Endothelial cell of umbilical vein (primary cell): ENCODE results near the gene WASF2.

Source experiments
- CTCF ChIP-seq, 2 donors: IDR thresholded peaks; 1 replicate in 1 of 2; 2 replicates in 1 of 2; pipeline ENCODE4 v1.5.1; 2011; ENCODE audit warnings: low read length in 2 of 2, mild to moderate bottlenecking in 2 of 2, moderate library complexity in 2 of 2, control low read depth in 1 of 2, inconsistent platforms in 1 of 2, low read depth in 1 of 2; ENCODE audit not compliant: insufficient read depth in 1 of 2; ENCODE audit errors: extremely low read depth in 1 of 2
- MAX ChIP-seq: IDR thresholded peaks from 2 replicates; pipeline ENCODE4 v1.6.1; 2011; ENCODE audit not compliant: insufficient read depth, insufficient read length
- MYC ChIP-seq: IDR thresholded peaks from one replicate; pipeline ENCODE4 v1.6.1; 2011; ENCODE audit warnings: mild to moderate bottlenecking, low read depth, low read length
- POLR2A ChIP-seq: IDR thresholded peaks from 2 replicates; pipeline ENCODE4 v1.6.1; 2012; ENCODE audit warnings: low read depth, mild to moderate bottlenecking, control low read depth, low read length
- POLR2AphosphoS5 ChIP-seq: IDR thresholded peaks from 2 replicates; pipeline ENCODE4 v1.6.1; 2012; ENCODE audit warnings: low read depth, mild to moderate bottlenecking, control low read depth, low read length, moderate library complexity; ENCODE audit not compliant: insufficient read depth

GRCh38 chr1:27383039-27383605 is 106.8 kb downstream of the WASF2 start, which contains the start of gene CD164L2:
- TF ChIP-seq MYC (no peak), MAX (no peak), CTCF (IDR thresholded peaks at IDR 0.05; ENCODE audit: extremely low read depth in 1 of 2, insufficient read depth in 1 of 2, low read depth in 1 of 2, low read length in 2 of 2) (no peak), POLR2A (no peak), POLR2AphosphoS5 (no peak)
